Uterus (tissue), 2 donors: ENCODE measurements around the gene WIPF3.

Experiments
- CTCF ChIP-seq, 4 experiments: fragments of 200-600 bp in 2 of 4; fragments of 450-650 bp in 2 of 4; sonication (generic) in 2 of 4; IDR thresholded peaks; one replicate each; pipeline ENCODE4 v1.5.1; 2016 to 2019; ENCODE audit warnings: antibody characterized with exemption in 4 of 4, mild to moderate bottlenecking in 2 of 4, moderate library complexity in 1 of 4
- POLR2A ChIP-seq, 2 donors: fragments of 450-650 bp; IDR thresholded peaks; one replicate each; pipeline ENCODE4 v1.6.1; 2016; ENCODE audit warnings: antibody characterized with exemption in 2 of 2, mild to moderate bottlenecking in 1 of 2, moderate library complexity in 1 of 2

- TF ChIP-seq CTCF (IDR thresholded peaks at IDR 0.05): no peak
- no peak for TF ChIP-seq POLR2A (IDR thresholded peaks at IDR 0.05)
Measured at GRCh38 chr7:29847916-29848315, 41.6 kb downstream of the WIPF3 start.
